WERI-Rb-1 (cell line): Measurements from ENCODE around the gene PPIF.

ENCODE experiments used
- DNase-seq: peaks from one replicate; pipeline ENCODE4 v3.0.0-alpha.2; 2020
- H3K27ac ChIP-seq: fragments of 250-450 bp; sonication (Bioruptor Pico); 2 replicates; pipeline ENCODE4 v1.5.1; 2020; ENCODE audit warnings: mild to moderate bottlenecking, moderate library complexity
- H3K27me3 ChIP-seq: fragments of 250-450 bp; sonication (Bioruptor Pico); 2 replicates; pipeline ENCODE4 v1.5.1; 2021; ENCODE audit warnings: mild to moderate bottlenecking, low read depth, moderate library complexity; ENCODE audit not compliant: insufficient read depth, severe bottlenecking
- H3K36me3 ChIP-seq: fragments of 250-450 bp; sonication (Bioruptor Pico); 2 replicates; pipeline ENCODE4 v1.5.1; 2020; ENCODE audit warnings: mild to moderate bottlenecking, moderate library complexity
- H3K4me3 ChIP-seq: 2 replicates; pipeline ENCODE4 v1.5.1; 2011; ENCODE audit warnings: low read depth, mild to moderate bottlenecking, control low read depth, low read length
- H3K9me3 ChIP-seq: fragments of 250-450 bp; sonication (Bioruptor Pico); 2 replicates; pipeline ENCODE4 v1.5.1; 2021; ENCODE audit warnings: mild to moderate bottlenecking, moderate library complexity; ENCODE audit not compliant: severe bottlenecking
- TF ChIP-seq, protein P1 (sequence below): IDR thresholded peaks from 2 replicates; pipeline ENCODE4 v1.5.1; 2011; ENCODE audit warnings: low read depth, mild to moderate bottlenecking, control low read depth, inconsistent platforms, low read length

Gene PPIF

DNA sequence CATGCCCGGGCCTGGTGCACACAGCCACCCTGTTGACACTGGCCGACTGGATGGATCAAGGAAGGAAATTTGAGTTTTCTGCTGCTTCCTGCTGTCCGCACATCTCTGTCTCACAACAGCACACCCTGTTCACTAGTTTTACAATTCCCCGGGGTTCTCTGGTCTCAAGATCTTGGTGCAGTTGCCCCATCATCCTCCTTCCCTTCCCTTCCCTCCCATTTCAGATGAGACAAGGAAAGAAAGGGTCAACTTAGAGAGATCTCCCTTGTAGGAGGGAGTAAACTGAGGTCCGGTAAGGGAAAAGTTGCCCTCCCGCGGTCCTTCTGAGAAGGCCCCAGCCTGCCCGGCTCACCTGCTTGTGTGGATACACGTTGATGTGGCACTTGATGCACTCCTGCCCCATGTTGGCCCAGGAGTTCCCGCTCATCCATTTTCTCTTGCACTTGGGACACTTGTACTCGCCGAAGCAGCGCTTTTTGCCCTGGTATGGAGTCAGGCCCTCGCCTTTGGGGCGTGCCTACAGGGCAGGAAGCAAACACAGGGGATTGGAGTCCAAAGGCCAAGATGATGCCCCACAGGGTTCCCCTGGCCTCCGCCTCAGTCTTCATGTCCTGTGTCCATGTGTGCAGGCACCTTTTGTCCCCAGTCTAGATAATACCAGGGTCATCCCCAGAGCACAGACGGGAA, 46.8 kb downstream of the PPIF start:
- TF ChIP-seq, protein P1, sequence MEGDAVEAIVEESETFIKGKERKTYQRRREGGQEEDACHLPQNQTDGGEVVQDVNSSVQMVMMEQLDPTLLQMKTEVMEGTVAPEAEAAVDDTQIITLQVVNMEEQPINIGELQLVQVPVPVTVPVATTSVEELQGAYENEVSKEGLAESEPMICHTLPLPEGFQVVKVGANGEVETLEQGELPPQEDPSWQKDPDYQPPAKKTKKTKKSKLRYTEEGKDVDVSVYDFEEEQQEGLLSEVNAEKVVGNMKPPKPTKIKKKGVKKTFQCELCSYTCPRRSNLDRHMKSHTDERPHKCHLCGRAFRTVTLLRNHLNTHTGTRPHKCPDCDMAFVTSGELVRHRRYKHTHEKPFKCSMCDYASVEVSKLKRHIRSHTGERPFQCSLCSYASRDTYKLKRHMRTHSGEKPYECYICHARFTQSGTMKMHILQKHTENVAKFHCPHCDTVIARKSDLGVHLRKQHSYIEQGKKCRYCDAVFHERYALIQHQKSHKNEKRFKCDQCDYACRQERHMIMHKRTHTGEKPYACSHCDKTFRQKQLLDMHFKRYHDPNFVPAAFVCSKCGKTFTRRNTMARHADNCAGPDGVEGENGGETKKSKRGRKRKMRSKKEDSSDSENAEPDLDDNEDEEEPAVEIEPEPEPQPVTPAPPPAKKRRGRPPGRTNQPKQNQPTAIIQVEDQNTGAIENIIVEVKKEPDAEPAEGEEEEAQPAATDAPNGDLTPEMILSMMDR = no peak
- H3K9me3 ChIP-seq = no peaks in the 10 kb centered on the region
- DNase-seq = no peak
- H3K27me3 ChIP-seq = no peaks in the 10 kb centered on the region
- no peak overlapping the region for H3K27ac ChIP-seq
- H3K4me3 ChIP-seq = no peak overlapping the region
- no peaks in the 10 kb centered on the region for H3K36me3 ChIP-seq

- H3K36me3 ChIP-seq = no peaks in the 10 kb centered on the region
These were observed 47.4 kb downstream of the PPIF start for GRCh38 chr10:79394664-79395063.

GRCh38 chr10:79396520-79396919, 49.3 kb downstream of the PPIF start:
- H3K4me3 ChIP-seq = no peak overlapping the region
- TF ChIP-seq, protein P1 = no peak
- H3K9me3 ChIP-seq = no peaks in the 10 kb centered on the region
- DNase-seq = no peak
- no peak overlapping the region for H3K27ac ChIP-seq
- H3K36me3 ChIP-seq = no peaks in the 10 kb centered on the region
- no peaks in the 10 kb centered on the region for H3K27me3 ChIP-seq

More at GRCh38 chr10:79394664-79395063, 47.4 kb downstream of the PPIF start:
- H3K9me3 ChIP-seq = no peaks in the 10 kb centered on the region
- H3K4me3 ChIP-seq = no peak overlapping the region
- TF ChIP-seq, protein P1 = no peak
- DNase-seq = no peak
- H3K27me3 ChIP-seq = no peaks in the 10 kb centered on the region
- no peak overlapping the region for H3K27ac ChIP-seq

DNA sequence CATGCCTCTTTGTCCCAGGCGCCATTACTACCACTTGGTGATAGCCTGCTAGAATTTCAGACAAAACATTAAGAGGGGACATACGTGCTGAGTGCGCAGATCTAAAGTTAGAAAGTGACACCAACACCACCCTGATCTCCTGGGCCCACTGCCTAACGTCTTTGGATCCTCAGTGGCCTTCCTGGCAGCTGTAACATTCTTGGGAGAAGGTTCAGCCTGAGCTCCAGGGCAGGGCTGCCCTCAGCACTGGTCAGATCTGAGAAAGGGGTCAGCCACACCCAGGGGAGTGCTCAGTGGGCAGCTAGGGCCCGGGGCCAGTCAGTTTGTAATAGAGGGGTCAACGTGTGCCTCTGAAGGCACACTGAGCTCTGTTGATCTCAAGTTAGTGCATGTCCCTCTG, 49.8 kb downstream of the PPIF start:
- H3K9me3 ChIP-seq = no peaks in the 10 kb centered on the region
- H3K27ac ChIP-seq = no peak overlapping the region
- no peaks in the 10 kb centered on the region for H3K27me3 ChIP-seq
- TF ChIP-seq, protein P1 = no peak
- H3K4me3 ChIP-seq = no peak overlapping the region
- no peak for DNase-seq
- H3K36me3 ChIP-seq = no peaks in the 10 kb centered on the region

DNA sequence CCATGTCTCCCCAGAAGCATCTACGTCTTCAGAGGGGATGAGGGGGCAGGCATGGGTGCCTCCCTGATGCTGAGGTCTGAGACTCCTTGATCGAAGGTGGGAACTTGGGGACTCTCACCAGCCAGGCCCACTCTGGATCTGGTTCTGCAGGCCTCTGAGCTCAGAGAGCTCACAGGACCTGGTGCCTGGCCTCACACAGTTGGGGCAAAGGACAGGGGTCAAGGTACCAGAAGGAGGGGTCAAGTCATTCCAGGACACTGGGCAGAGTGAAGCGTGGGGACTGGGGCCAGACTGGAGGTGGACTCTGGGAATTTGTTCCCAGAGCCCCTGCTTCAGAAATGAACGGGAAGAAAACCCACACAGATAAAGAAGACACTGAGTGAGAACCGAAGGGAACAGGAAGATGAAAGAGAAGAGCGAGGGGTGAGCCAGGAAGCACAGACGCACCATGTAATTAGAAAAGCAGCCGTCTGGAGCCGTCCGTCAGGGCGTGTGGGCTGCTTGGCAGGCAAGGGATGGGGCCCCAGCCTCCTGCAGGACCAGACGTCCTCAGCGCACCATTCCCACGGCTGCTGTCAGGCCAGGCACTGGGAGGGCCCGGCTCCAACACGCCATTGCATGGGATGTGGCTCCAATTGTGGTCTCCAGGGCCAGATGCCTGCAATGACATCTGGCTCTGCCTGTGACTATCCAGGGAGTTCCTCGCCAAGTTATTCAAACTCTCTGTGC, 50.5 kb downstream of the PPIF start:
- no peaks in the 10 kb centered on the region for H3K27me3 ChIP-seq
- H3K36me3 ChIP-seq = no peaks in the 10 kb centered on the region
- no peak overlapping the region for H3K27ac ChIP-seq
- no peaks in the 10 kb centered on the region for H3K9me3 ChIP-seq
- TF ChIP-seq, protein P1 = no peak
- DNase-seq = no peak
- H3K4me3 ChIP-seq = no peak overlapping the region
